ENCODE data around the gene KLHL36.

DNA sequence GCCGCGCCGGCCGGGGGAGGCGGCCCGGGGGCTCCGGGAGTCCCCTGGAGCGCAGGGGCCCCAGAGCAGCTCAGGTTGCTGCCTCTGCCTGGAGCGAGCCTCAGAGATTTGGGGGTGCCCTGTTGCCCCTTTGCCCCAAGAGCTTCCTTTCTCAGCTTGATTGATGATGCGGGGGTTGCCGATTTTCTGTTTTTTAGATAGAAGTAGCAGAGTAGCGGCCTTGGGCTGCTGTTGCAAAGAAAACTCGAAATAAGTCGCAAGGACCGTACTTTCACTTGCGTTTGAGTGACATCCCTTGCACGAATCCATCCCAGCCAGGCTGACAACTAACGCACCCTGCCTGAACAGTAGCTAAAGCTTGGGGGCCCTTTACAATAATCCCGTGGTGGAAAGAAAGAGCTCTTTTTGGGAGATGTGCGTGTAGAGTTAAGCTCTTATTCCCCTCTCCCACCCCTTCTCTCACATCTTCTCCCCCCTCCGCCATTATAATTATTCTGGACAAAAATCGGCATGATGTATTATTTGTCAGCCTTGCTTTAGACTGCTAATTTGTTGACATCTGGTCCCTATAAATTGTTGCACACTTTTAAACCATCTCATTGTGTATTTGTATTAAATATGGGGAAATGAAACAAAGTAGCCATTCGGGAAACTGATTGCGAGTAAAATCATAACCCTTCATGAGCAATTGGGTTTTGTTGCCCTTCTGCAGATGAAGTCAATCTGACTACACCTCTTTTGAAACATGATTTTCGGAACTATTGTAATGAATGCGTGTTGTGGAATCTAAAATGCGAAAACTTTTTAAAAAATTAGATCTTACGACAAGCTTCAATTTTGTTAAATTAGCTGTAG lies 52.4 kb downstream of the KLHL36 start:
- TF ChIP-seq EP300 (IDR thresholded peaks at IDR 0.05) = no peak
- TF ChIP-seq, protein P1, sequence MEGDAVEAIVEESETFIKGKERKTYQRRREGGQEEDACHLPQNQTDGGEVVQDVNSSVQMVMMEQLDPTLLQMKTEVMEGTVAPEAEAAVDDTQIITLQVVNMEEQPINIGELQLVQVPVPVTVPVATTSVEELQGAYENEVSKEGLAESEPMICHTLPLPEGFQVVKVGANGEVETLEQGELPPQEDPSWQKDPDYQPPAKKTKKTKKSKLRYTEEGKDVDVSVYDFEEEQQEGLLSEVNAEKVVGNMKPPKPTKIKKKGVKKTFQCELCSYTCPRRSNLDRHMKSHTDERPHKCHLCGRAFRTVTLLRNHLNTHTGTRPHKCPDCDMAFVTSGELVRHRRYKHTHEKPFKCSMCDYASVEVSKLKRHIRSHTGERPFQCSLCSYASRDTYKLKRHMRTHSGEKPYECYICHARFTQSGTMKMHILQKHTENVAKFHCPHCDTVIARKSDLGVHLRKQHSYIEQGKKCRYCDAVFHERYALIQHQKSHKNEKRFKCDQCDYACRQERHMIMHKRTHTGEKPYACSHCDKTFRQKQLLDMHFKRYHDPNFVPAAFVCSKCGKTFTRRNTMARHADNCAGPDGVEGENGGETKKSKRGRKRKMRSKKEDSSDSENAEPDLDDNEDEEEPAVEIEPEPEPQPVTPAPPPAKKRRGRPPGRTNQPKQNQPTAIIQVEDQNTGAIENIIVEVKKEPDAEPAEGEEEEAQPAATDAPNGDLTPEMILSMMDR (IDR thresholded peaks at IDR 0.05) = no peak
- no peak for TF ChIP-seq POLR2AphosphoS5 (IDR thresholded peaks at IDR 0.05)

Measured in sigmoid colon (tissue), 4 donors.